ENCODE results near the gene HECW1.
A peak's percentile ranks its signal among the peaks of the same experiment; 100 is the strongest.

HECW1 gene

GRCh38 chr7:43307522-43307921 is 195.1 kb downstream of the HECW1 start:
- DNase-seq (ENCODE audit: low spot score in 2 of 2) (no peak), ATAC-seq (no peak)
- no peaks in the 10 kb centered on the region for H3K36me3 Mint-ChIP-seq
- H3K27ac Mint-ChIP-seq = no peak overlapping the region
- H3K9me3 Mint-ChIP-seq = no peaks in the 10 kb centered on the region
- H3K4me3 Mint-ChIP-seq = no peak overlapping the region
- peaks cover 17% of the 10 kb centered on the region for H3K4me1 Mint-ChIP-seq

DNA sequence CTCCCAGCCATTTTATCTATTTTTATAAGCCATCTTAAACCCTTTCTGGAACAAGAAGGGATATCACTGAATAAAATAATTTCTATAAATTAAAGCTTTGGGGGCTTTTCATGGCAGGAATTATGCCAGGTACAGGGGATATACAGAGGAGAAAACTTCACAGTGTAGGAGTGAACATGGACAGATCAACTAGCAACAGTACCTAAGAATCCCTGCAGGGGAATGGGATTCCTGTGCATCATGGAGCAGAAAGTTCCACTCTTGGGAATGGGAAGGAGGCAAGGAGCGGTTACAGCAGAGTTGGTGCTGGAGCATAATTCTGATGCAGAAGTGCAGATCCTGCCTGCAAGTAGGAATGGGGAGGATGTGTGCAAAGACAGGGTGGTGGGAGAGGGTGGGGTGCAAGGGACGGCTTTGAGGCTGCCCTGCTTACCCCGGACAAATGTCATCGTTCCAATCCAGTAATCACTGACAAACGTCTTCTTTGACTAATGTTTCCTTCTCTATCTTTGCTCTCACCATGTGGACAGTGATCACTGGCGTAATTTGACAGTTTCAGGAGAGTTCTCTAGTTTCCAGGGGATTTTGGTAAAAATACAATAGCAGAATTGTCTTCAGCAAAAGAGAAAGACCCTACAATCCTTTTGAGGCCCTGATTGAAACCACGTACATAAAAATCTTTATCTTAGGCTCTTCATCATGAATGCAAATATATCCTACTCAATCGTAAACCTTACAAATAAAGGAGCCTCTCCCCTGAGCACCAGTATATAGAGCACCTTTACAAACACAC is 196.7 kb downstream of the HECW1 start:
- no peak overlapping the region for H3K27ac Mint-ChIP-seq
- H3K4me3 Mint-ChIP-seq = no peak overlapping the region
- no peaks in the 10 kb centered on the region for H3K9me3 Mint-ChIP-seq
- H3K36me3 Mint-ChIP-seq = no peaks in the 10 kb centered on the region
- peaks cover 7% of the 10 kb centered on the region for H3K4me1 Mint-ChIP-seq
- no peak for DNase-seq (ENCODE audit: low spot score in 2 of 2)
- ATAC-seq = no peak

DNA sequence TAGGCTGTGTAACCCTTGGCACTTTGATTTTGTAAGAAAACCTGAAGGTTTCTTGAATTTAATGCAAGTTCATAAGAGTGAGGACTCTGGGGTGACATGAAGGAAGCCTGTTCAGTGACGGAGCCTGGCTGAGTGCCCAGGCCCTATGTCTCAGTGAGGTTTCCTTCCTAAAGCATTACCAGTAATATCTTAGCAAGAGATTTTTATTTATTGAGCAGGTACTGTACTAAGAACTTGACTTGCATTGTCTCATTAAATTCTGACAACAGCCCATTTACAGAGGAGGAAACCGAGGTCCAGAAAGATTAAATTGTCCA is 197.2 kb downstream of the HECW1 start:
- Mint-ChIP-seq H3K36me3 (no peaks in the 10 kb centered on the region), H3K27ac (no peak overlapping the region), H3K4me3 (no peak overlapping the region), H3K4me1 (peaks cover 11% of the 10 kb centered on the region), H3K9me3 (no peaks in the 10 kb centered on the region)
- DNase-seq (ENCODE audit: low spot score in 2 of 2) = no peak
- no peak for ATAC-seq

DNA sequence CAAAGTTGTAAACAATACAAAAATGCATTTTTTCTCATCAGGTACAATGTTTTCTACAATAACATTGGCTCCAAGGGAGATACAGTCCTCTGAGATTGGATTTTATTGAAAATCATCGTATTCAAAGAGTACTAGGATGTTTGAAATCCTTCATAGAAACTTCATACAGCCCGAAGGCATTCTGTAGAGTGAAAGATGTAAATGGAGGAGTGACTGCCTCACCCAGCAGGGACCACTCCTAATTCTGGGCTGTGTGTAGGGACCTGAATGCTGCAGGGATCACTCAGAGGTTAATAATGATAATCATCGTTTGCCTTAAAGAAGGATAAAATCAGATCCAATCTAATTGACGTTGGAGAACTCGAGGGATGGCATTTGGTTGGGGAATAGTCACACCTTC is 198.6 kb downstream of the HECW1 start:
- no peak for DNase-seq (ENCODE audit: low spot score in 2 of 2)
- H3K36me3 Mint-ChIP-seq = no peaks in the 10 kb centered on the region
- no peak overlapping the region for H3K4me3 Mint-ChIP-seq
- ATAC-seq = no peak
- H3K4me1 Mint-ChIP-seq = peaks cover 16% of the 10 kb centered on the region
- no peak overlapping the region for H3K27ac Mint-ChIP-seq
- no peaks in the 10 kb centered on the region for H3K9me3 Mint-ChIP-seq

DNA sequence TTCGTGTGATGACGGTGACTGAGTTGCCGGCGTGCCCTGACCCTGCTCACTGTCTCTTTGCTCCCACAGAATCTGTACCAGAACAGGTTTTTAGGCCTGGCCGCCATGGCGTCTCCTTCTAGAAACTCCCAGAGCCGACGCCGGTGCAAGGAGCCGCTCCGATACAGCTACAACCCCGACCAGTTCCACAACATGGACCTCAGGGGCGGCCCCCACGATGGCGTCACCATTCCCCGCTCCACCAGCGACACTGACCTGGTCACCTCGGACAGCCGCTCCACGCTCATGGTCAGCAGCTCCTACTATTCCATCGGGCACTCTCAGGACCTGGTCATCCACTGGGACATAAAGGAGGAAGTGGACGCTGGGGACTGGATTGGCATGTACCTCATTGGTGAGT is 199.2 kb downstream of the HECW1 start:
- DNase-seq (ENCODE audit: low spot score in 2 of 2) = no peak
- ATAC-seq = no peak
- Mint-ChIP-seq H3K36me3 (no peaks in the 10 kb centered on the region), H3K4me1 (peaks cover 16% of the 10 kb centered on the region), H3K4me3 (no peak overlapping the region), H3K27ac (no peak overlapping the region), H3K9me3 (no peaks in the 10 kb centered on the region)

DNA sequence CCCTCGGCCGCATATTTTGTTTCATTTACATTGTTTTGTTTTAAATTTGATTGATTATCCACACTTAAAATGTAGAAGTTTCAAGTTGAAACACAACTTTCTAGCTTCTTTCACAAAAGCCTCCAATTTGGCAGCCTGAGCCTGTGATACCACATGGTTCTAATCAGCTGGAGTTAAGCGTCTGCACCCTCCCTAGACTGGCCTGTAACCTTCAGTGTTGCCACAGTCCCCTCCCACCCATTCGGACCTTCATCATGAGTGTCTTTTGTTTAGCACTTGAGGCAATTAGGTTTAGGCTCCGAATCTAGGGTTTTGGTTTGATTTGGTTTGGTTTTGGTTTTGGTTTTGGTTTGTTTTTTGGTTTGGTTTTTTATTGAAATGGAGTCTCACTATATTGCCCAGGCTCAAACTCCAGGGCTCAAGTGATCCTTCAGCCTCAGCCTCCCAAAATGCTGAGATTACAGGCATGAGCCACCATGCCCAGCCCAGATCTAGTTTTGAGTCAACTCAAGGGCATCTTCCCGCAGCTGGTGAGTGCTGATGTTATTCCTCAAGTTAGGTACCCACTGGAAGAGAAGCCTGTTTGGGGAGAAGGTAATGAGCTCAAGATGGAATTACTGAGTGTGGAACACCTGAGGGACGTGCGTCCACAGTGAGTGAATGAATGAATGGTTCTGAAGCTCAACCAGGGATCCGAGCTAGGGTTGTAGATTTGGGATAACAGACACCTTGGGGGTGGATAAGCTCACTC is 201.4 kb downstream of the HECW1 start:
- H3K4me1 Mint-ChIP-seq = peaks cover 16% of the 10 kb centered on the region

DNA sequence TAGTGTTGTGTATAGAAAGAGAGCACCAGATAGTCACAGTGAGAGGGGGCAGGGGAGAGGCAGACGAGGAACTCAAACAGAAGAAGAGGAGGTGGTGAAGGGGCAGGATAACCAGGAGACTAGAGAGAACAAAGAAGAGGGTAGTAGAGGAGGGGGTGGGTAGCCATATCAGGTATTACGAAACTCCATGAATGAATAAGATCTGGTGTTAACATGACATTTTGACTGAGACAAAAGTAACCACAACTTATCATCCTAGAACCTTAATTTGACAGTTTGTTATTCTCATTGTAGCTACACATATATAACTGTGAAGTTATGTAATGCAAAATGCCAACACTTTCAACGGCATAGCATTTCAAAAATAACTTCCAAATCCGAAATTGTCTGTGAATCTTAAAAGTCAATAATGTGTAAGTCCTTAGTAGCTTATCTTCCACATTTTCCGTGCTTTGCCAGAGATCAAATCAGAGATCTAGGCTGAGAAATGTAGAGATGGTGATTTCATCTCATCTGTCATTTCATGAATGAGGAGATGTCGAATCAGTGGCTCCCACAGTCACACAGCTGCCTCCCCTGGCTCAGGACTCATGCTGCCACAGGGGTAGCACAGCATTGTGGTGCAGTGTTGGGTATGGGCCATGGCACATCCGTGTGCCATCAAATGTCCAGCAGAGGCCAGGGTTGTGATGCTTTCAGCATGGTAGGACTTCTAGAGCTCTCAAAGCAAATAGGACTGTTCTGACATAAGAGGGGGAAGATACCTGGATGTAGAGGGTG is 202.1 kb downstream of the HECW1 start:
- no peaks in the 10 kb centered on the region for H3K9me3 Mint-ChIP-seq
- peak overlapping the region; percentile 18 for H3K4me3 Mint-ChIP-seq
- peak; percentile 83 for ATAC-seq
- DNase-seq (ENCODE audit: low spot score in 2 of 2) = peak in 1 of 2 donors; percentile 64
- H3K4me1 Mint-ChIP-seq = peaks cover 16% of the 10 kb centered on the region
- H3K27ac Mint-ChIP-seq = no peak overlapping the region
- H3K36me3 Mint-ChIP-seq = no peaks in the 10 kb centered on the region

More for the DNA sequence above, 201.4 kb downstream of the HECW1 start:
- ATAC-seq (peak; percentile 4), DNase-seq (ENCODE audit: low spot score in 2 of 2) (peak in 1 of 2 donors; percentile 55)
- H3K9me3 Mint-ChIP-seq = no peaks in the 10 kb centered on the region
- peak overlapping the region; percentile 18 for H3K4me3 Mint-ChIP-seq
- no peaks in the 10 kb centered on the region for H3K36me3 Mint-ChIP-seq
- no peak overlapping the region for H3K27ac Mint-ChIP-seq

DNA sequence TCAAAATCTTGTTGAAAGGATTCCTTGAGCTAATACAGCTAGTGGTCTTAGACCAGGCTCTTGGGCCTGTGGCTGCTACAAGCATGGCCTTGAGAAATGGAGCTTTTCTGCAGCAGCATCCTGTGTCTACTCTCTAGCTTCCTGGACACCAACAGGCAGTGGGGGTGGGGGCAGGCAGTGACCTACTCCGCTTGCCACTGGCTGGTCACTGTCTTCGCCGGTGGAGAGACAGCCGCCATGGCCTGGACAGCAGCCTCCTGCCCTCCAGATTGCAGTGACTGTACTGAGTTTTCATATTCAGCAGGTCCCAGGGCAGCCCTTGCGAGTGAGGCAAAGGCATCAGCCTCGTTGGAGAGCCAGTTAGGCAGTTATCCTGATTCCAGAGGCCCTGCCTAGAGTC is 204.6 kb downstream of the HECW1 start:
- no peak overlapping the region for H3K4me3 Mint-ChIP-seq
- peaks cover 16% of the 10 kb centered on the region for H3K4me1 Mint-ChIP-seq
- H3K36me3 Mint-ChIP-seq = no peaks in the 10 kb centered on the region

DNA sequence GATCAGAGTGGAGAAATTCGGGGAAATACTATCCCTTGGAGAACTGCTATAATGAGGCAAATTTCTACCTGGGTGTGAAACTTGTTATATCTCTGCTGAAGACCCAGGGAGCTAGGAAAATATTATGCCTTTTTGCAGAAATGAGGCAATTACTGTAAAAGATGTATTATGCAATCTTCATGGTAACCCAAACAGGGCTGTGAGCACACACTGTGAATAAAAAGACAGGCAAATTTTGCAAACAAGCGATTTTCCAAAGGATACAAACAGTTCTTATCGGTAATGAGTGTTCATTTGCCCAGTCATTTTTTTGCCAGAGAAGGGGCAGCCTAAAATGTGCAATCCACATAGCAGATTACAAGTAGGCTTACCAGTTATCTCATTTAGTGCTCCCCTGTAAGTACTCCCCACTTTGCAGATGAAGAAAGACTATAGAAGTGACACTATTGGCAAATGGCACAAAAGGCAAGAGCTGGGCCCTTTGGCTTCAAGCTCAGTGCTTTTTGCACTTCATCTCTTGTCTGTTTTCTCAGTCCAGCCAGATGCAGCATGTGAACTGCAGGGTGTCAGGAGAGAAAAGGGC is 205.8 kb downstream of the HECW1 start:
- Mint-ChIP-seq H3K36me3 (no peaks in the 10 kb centered on the region), H3K27ac (no peak overlapping the region), H3K4me1 (peaks cover 16% of the 10 kb centered on the region), H3K9me3 (no peaks in the 10 kb centered on the region), H3K4me3 (no peak overlapping the region)
- ATAC-seq (no peak), DNase-seq (ENCODE audit: low spot score in 2 of 2) (no peak)

More for the DNA sequence above, 204.6 kb downstream of the HECW1 start:
- no peaks in the 10 kb centered on the region for H3K9me3 Mint-ChIP-seq
- ATAC-seq (no peak), DNase-seq (ENCODE audit: low spot score in 2 of 2) (no peak)
- no peak overlapping the region for H3K27ac Mint-ChIP-seq

- no peaks in the 10 kb centered on the region for H3K36me3 Mint-ChIP-seq
These were observed 213.1 kb downstream of the HECW1 start for GRCh38 chr7:43325595-43325994.

DNA sequence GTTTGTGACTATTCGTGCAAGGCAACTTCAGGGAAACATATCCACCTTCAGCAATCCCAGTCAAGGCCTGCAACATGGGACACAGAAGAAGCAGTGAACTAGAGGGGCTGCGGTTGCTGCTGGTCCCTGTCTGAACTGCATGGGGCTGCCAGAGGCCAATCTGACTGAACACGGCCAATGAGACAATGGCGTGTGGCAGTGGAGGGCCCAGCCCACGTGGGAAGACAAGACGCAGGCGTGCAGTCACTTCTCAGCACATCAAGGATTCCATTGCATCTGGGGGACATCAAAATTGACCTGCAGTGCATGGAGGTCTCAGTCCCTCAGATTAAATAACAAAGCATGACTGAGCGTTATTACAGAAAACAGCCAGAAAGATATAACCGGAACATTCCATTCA is 215.9 kb downstream of the HECW1 start:
- no peak overlapping the region for H3K4me3 Mint-ChIP-seq
- H3K4me1 Mint-ChIP-seq = no peaks in the 10 kb centered on the region
- H3K27ac Mint-ChIP-seq = no peak overlapping the region

More at GRCh38 chr7:43325595-43325994, 213.1 kb downstream of the HECW1 start:
- H3K4me1 Mint-ChIP-seq = no peaks in the 10 kb centered on the region
- no peak overlapping the region for H3K4me3 Mint-ChIP-seq
- H3K9me3 Mint-ChIP-seq = no peaks in the 10 kb centered on the region
- ATAC-seq = no peak
- no peak for DNase-seq (ENCODE audit: low spot score in 2 of 2)
- no peak overlapping the region for H3K27ac Mint-ChIP-seq

GRCh38 chr7:43328785-43329380 is 216.4 kb downstream of the HECW1 start:
- Mint-ChIP-seq H3K4me1 (no peaks in the 10 kb centered on the region), H3K9me3 (no peaks in the 10 kb centered on the region), H3K4me3 (no peak overlapping the region), H3K27ac (no peak overlapping the region), H3K36me3 (no peaks in the 10 kb centered on the region)
- no peak for DNase-seq (ENCODE audit: low spot score in 2 of 2)
- no peak for ATAC-seq

More for the DNA sequence above, 215.9 kb downstream of the HECW1 start:
- DNase-seq (ENCODE audit: low spot score in 2 of 2) (no peak), ATAC-seq (no peak)
- no peaks in the 10 kb centered on the region for H3K9me3 Mint-ChIP-seq
- no peaks in the 10 kb centered on the region for H3K36me3 Mint-ChIP-seq

DNA sequence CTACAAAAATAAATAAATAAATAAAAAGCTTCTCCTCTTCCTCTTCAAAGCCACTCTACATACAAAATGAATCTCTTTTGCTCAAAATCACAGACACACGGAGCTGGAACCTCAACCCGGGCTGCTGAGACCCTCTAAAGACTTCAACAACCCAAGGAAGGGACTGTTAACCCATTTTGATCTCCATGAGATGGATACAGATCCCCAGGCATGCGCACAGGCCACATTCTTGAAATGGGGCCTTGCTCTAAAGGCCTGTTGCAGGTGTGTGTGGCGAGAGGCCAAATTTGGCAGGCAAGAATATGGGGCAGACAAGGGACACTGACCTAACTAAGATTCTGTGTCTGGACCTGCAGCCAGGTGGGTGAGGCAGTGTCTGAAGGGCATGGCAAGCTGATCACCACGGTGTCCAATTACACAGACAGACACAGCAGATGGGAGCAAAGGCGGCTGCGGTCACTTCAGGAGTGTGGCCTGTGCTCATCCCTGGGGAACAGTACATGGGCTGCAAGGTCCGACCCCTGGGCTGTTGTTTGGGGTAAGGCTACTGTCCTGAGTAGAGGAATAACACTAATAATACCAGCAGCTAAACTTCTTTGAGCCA is 219.8 kb downstream of the HECW1 start:
- ATAC-seq = no peak
- Mint-ChIP-seq H3K4me3 (no peak overlapping the region), H3K27ac (no peak overlapping the region), H3K9me3 (no peaks in the 10 kb centered on the region), H3K4me1 (no peaks in the 10 kb centered on the region), H3K36me3 (no peaks in the 10 kb centered on the region)
- no peak for DNase-seq (ENCODE audit: low spot score in 2 of 2)

DNA sequence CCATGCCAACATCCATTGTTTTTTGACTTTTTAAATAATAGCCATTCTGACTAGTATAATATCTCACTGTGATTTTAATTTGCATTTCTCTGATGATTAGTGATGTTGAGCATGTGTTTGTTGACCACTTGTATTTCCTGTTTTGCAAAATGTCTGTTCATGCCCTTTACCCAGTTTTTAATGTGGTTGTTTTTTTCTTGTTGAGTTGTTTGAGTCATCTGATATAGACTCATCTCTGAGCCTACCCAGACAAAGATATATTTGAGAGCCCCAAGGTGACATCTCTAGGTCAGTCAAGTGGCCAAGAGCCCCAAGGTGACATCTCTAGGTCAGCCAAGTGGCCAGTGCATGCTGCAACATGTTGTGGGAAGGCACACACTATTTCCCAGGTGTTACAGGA is 224.7 kb downstream of the HECW1 start:
- Mint-ChIP-seq H3K27ac (no peak overlapping the region), H3K4me1 (no peaks in the 10 kb centered on the region), H3K4me3 (no peak overlapping the region), H3K36me3 (no peaks in the 10 kb centered on the region), H3K9me3 (no peaks in the 10 kb centered on the region)
- peak; percentile 34 for ATAC-seq
- DNase-seq (ENCODE audit: low spot score in 2 of 2) = no peak

Measured in stimulated activated effector memory CD8-positive, alpha-beta T cell treated with anti-CD3 and anti-CD28 coated beads, Interleukin-12 subunit alpha, Interleukin-12 subunit beta, amount 100 ng/mL, for 72 hours (primary cell).